Activated effector memory CD4-positive, alpha-beta T cell treated with Interleukin-2 at 50 U/mL for 16 hours (primary cell): ENCODE measurements around the gene SLC34A1.

Experiments used
- DNase-seq: peaks from one replicate; pipeline ENCODE4 v3.0.0-alpha.2; 2020

SLC34A1 gene

DNA sequence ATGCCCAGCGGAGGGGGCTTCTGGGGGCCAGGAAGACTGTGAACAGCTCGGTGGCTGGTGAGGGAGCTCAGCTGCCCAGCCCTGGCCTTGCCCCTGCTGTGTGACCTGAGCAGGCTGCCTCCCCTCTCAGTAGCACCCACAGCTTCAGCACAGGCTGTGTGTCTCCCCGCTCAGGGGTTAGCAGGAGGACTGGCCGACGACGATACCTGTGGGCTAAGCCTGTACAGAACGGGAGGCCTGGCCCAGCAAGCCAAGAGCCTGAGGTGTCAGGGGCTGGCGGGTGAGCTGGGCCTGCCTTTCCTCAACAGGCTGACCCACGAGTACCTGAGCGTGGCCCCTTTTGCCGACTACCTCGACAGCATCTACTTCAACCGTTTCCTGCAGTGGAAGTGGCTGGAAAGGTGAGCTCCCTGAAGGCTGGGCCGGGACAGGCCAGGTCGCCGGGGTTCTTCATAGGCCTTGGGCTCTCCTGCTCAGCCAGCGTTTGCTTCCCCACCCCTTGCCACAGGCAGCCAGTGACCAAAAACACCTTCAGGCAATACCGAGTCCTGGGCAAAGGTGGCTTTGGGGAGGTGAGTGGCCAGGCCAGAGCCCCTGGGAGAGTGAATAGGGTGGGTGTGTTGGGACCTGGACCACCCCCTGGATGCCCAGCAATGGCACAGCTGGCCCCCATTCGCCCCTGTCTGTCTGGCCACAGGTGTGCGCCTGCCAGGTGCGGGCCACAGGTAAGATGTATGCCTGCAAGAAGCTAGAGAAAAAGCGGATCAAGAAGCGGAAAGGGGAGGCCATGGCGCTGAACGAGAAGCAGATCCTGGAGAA lies 48.8 kb downstream of the SLC34A1 start:
- DNase-seq: no peak

DNA sequence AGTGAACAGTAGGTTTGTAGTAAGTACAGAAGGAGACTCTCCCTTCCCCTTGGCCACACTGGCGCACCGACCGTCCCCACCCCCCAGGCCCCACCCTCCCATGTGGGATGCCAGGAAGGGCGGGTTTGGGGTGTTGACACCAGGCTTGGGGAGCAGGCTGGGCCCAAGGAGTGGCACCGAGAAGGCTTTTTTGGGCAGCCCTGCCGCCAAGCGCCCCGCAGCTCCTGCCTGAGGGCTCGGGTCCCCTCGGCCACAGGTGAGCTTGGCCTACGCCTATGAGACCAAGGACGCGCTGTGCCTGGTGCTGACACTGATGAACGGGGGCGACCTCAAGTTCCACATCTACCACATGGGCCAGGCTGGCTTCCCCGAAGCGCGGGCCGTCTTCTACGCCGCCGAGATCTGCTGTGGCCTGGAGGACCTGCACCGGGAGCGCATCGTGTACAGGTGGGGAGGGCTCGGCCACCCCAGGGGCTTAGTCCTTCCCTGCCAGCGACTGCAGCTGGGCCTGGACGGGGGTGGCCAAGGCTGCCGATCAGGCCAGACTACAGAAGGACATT lies 49.5 kb downstream of the SLC34A1 start:
- DNase-seq: no peak

DNA sequence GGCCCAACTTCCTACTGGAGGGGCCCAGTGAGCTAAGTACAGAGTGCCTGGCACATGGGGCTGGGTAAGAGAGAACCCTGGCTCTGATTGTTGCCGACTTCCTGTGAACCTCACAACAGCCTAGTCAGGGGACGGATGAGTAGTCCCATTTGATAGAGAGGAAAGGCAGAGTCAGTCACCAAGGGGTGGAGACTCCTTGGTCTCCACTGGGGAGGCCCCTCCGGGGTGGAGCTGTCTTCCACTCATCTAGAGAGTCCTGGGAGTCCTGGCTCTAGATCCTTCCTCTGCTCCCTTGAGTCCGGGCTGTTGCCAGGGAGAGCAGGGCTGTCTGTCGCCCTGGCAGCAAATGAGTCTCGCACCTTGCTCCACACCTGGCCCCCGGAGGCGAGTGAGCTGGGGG lies 50.2 kb downstream of the SLC34A1 start:
- DNase-seq: no peak

DNA sequence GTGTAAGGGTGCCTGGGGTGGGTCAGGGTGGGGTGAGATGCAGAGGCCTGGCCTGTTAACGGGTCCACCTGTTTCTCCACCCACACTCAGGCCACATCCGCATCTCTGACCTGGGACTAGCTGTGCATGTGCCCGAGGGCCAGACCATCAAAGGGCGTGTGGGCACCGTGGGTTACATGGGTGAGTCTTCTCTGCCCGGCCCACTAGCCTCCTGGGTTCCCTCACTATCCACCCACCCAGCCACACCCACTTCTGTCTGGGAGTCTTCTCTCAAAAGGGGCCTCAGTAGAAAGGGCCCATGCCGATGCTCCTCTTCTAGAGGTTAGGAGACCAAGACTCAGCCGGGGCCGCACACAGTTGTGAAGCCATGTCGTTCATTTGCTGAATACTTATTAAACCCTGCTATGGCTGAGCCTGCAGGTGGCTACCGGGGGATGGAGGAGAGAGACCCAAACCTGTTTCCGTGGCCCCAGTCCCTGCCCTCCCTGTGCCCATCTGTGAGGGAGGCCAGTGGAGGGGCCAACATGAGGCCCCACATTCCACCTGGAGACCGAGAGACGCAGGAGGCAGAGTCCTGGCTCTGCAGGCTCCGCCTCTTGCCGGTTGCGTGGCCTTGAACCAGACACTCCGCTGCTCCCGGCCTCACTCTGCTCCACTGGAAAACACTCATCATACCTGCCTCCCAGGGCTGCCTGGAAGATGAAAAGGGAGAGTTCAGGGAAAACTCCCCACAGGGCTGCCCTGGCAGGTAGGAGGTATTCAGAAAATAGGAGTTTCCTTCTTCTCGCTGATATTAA lies 50.9 kb downstream of the SLC34A1 start:
- DNase-seq: no peak

DNA sequence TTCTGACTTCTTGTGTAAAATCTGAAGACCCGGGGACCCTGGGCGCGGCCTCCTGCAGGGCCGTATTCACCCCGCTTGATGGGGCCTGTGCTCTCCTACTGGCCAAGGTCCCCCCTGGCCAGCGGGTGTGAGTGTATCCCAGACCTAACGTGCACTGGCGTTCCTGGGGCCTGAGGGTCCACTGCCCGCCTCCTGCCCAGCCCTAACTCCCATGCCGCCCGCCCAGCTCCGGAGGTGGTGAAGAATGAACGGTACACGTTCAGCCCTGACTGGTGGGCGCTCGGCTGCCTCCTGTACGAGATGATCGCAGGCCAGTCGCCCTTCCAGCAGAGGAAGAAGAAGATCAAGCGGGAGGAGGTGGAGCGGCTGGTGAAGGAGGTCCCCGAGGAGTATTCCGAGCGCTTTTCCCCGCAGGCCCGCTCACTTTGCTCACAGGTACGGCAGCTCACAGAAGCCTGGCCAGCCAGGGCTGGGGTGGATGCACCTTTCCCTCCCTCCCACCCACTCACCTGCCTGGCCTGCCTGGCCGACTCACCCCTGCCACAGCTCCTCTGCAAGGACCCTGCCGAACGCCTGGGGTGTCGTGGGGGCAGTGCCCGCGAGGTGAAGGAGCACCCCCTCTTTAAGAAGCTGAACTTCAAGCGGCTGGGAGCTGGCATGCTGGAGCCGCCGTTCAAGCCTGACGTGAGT lies 51.8 kb downstream of the SLC34A1 start:
- DNase-seq: no peak

DNA sequence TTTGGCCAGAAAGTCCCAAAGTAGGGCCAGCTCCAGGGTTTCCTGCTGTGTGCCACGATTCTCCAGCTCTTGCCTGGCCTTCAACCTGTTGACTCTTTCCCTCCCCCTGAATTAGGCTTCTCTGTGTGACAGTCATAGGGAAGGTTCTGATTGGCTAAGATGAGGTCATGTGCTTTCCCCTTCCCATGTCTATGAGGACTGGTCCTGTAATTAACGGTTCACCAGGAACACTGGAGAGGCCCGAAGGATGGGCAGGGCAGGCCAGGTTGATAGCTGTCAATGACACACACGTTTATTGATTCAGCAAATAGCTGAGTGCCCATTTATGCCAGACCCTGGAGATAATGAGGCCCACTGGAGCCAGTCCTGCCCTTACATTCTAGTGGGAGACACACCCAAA lies 53.4 kb downstream of the SLC34A1 start:
- DNase-seq: no peak

DNA sequence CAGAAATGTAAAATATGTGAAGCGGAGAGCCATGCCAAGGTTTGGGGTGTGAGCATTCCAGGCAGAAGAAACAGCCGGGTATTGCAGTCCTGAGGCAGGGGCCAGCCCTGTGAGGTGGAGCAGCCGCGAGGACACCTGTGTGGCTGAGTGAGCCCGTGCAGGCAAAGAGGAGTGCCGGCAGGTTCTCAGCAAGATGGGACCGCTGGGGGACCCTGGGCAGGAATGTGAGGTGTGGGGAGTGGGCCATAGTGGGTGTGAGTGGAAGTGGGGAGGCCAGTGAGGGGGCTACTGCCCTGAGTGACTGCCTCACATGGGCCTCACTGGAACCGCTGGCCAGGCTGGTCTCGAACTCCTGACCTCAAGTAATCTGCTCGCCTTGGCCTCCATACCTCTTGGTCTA lies 54.2 kb downstream of the SLC34A1 start:
- DNase-seq: no peak

DNA sequence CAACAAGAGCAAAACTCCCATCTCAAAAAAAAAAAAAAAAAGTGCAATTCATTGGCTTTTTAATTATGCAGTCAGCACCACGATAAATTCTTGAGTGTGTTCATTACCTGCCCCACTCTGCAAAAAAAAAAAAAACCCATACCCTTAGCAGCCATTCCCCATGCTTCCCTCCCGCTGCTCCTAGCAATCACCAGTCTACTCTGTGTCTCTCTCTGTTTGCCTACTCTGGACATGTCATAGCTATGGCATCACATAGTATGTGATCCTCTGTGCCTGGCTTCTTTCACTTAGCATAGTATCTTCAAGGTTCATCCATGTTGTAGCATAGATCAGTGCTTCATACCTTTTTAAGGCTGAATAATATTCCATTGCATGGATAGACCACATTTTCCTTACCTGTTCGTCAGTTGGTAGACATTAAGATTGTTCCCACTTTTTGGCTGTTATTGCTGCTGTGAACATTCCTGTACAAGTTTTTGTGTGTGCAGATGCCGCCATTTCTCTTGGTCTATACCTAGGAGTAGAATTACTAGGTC lies 55.4 kb downstream of the SLC34A1 start:
- DNase-seq: no peak

DNA sequence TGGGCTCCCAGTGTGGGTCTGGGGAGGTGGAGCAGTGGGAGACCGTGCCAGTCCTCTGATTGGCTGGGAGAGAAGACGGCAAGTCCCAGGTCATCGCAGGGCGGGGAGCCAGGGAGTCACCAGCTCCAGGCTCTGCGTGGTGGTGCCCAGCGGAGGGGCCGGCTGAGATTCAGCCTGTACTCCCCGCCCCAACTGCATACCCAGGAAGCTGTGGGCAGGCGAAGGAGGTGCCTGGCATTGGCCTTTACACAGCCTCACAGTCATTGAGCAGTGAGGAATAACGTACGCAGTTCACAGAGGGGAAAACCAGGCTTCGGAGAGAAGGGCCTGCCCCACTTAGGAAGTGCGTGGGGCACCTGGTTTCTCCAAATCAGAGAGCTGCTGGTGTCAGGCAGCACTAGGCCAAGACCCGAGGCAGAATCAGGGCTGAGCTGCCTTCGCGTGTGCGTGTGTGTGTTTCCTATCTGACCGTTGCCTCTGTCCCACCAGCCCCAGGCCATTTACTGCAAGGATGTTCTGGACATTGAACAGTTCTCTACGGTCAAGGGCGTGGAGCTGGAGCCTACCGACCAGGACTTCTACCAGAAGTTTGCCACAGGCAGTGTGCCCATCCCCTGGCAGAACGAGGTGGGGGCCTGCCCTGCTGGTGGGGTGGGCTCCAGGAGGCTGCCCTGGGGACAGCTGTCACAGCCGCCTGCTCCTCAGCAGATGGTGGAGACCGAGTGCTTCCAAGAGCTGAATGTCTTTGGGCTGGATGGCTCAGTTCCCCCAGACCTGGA lies 56.2 kb downstream of the SLC34A1 start:
- DNase-seq: no peak

DNA sequence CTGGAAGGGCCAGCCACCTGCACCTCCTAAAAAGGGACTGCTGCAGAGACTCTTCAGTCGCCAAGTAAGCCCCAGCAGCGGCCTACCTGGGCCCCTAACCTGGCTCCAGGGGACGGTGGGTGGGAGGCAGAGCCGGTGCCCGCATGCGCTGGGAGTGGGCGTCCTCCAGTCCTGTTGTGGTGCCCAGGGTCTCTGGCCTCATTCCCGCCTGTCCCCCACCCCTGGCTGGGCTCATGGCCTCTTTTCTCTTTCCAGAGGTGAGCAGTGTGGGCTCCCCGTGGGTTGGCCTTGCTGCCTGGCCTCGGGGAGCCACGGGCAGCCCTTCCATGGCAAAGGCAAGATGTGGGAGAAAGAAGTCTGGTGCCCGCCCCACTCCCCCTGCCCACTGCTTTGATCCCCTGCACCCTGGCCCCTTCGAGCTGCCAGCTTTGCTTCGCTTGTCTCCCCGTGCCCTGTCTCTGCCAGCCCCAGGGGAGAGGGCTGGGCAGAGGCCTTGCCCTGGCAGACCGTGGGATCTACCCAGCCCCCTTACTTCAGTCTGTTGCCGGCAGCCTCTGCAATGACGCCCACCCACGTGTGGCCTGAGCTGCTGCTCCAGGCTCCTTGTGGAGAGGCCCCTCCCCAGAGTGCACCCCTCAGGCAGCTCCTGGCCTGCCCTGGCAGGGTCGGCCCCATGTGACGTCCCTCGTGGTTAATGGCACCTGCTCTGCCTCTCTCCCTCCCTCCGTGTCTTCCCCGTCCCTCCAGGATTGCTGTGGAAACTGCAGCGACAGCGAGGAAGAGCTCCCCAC lies 57.0 kb downstream of the SLC34A1 start:
- DNase-seq: no peak

DNA sequence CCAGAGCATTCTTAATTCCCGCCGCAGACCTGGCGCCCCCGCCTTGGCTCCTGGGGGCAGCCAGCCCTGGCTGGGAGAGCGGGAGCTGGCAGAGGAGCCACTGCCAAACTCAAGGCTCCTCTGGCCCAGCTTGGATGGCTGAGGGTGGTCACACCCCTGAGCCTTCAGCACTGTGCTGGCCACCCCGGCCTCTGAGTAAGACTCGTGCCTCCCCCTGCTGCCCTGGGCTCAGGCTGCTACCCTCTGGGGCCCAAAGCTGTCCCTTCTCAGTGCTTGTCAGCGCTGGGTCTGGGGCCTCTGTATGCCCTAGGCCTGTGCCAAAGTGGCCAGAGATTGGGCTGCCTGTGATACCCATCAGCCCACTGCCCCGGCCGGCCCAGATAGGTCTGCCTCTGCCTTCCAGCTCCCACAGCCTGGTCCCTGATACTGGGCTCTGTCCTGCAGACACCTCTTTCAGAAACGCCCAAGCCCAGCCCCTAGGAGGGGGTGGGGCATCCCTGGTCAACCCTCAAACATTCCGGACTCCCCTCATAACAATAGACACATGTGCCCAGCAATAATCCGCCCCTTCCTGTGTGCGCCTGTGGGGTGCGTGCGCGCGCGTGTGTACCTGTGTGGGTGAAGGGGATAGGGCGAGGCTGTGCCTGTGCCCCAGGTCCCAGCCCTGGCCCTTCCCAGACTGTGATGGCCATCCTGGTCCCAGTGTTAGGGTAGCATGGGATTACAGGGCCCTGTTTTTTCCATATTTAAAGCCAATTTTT lies 58.0 kb downstream of the SLC34A1 start:
- DNase-seq: no peak

DNA sequence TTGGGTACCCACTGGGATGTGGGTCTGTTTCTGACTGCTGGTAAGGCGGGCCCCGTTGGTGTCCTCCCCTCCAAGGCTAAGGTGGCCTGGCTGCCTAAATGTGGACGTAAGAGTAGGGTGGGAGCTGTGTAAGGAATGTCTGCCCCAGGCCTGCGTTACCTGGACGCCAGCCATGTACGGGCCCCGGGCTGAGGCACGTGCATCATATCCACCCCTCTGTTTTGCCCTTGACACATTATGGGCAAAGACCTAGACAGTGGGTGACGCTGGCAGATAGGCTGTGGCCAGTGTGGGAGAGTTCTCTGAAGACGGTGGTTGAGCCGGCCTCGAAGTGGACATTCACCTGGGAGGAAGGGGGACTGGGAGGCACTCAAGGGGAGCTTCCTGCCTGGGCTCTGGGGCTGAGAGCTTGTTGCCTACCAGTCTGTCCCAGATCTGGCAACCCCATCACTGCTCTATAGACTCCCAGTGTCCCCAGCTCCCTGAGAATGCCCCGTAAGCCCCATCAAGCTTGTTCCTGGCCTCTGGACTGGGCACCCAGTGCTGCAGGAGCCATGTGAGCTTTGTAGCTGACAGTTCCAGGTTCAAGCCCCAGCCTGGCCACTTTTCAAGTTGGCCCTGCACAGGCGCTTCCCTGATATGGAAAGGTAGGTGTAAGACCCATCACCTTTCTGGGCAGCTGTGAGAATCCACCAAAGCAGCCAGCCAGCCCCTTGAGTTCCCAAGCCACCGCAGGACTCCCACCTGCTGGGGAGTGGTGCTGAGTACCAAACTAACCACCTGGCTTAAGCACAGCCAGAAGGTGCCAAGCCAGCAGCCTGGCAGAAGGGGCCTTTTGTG lies 59.1 kb downstream of the SLC34A1 start:
- no peak for DNase-seq

DNA sequence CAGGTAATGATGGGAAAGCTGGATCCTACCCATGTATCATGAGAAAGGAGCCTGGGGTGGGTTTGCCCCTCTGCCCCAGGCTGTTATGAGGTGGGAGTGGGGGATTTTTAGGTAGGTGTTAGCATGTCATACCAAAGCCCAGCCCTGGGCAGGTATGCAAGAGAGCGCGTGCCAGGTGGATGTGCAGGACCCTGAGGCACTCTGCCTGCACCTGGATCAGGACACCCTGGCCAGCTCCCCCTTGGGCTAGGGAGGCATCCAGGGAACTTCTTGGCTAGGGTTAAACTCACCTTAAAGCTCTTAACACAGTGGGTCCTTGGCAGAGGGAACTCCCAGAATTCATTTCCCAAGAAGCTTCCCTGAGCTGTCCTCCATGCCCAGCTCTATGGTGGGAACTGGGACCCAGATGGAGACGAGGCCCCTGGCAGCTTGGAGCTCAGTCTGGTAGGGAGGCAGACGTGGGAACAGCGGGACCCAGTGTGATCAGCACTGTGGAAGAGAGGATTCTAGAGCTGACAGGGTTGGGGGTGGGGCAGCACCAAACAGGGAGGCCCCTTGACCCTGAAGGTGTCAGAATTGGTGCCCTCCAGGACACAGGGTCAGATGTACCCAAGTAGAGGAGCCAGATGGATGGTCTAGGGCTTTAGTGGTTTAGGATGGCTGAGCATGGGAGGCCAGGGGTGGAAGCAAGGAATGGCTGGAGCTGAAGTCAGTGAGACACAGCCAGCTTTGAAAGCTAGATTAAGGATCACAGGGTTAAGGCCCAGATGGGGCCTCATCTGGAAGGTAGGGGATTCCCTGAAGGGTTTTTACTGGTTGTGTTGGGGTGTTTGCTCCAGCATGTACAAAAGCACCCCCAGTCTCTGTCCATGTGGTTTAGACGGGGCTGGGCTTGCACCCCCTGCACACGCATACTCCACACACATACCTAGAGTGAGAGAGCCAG lies 60.1 kb downstream of the SLC34A1 start:
- DNase-seq: no peak

DNA sequence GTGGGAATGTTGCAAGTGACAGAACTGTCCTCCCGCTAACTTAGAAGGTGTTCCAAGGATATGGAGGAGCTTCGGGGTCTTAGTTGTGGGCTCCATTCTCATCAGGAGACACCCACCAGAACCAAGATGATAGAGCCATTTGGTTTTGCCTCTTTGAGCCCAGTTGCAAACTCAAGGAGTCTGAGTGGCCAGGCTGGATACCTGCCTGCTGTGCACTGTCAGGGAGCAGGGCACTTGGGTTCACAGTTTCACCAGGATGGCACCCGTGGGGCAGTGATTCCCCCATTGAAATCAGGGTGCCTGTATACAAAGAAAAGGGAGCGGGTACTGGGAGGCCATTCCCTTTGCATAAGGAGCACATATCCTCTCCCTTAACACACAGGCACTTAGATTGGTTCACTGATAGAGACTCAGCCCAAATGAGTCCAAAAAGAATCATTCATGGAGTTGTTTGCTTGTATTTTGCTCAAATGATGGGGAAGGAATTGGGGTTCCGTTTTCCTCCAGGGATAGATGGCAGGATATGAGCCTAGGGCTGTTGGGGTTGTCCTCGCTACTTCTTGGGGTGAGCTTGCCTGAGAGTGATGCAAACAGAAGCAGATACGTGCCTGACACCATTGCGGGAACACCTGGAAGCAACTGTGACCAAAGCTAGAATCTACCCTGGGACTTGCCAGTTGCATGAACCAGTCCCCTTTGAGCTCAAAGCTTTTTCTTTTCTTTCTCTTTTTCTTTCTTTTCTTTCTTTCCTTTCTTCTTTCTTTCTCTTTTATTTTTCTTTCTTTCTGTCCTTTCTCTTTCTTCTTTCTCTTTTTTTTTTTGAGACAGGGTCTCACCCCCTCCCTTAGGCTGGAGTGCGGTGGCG lies 61.0 kb downstream of the SLC34A1 start:
- DNase-seq: no peak

DNA sequence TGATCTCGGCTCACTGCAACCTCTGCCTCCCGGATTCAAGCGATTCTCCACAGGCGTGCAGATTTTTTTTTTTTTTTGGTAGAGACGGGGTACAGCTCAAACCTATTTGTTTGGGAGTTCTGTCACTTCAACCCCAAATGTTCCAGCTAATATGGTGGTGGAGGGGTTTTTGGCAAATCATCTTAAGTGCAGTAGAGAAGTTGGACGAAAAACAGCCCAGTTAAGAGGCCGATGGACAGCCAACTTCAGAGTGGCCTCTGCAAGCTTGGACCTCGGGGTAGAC lies 61.6 kb downstream of the SLC34A1 start:
- no peak for DNase-seq

DNA sequence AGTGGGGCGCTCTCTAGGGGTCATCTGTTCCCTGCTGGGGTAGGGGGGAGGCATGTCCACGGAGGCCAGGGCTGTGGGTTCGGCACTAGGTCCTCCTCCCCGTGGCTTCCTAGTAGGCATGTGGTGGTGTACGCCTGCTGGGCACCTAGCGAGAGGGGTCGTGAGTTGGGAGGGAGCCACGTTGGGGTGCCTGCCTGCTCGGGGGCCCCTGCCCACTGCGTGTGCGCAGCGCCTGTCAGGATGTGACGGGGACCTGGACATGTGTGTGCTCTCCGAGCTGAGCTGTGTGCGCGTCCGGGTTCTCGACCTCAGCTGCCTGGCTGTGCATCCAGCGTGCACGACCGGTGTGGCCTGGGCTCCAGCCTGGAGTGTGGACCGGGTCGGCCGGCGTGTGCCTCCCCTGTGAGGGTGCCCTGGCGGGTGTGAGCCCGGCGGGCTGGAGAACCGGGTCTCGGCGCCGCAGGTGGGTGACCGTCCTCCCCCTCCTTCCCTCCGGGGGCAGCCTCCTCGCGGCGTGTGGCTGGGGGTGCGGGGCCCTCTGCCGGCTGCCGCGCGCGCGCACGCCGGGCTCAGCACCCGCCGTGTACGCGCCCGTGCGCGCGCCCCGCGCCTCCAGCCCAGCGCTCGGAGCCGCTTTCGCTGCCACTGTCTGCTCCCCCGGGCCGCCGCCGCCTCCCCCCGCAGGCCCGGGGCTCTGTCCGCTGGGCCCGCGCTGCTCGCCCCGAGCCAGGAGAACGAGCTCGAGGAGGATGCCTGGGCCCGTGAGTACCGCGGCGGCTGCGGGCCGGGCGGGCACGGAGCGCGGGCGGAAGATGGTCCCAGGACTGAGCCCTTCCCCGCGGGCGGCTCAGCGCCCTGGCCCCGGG lies 62.2 kb downstream of the SLC34A1 start, which contains the start of gene PRR7:
Gene PRR7, plus strand, starts transcription at position 615 of the 866 bp plus-strand sequence. CDS start 8,254 bp downstream, outside the sequence.
- DNase-seq: peak; percentile 67
